Effector CD4-positive, alpha-beta T cell (primary cell): Measurements from ENCODE around the gene CCDC50.

Source experiments
- DNase-seq: peaks from one replicate; pipeline ENCODE4 v3.0.0-alpha.2; 2020
- total RNA-seq: gene quantifications from one replicate; lab custom pipeline; 2026; lab: John Stamatoyannopoulos, UW

The CCDC50 gene, protein sequence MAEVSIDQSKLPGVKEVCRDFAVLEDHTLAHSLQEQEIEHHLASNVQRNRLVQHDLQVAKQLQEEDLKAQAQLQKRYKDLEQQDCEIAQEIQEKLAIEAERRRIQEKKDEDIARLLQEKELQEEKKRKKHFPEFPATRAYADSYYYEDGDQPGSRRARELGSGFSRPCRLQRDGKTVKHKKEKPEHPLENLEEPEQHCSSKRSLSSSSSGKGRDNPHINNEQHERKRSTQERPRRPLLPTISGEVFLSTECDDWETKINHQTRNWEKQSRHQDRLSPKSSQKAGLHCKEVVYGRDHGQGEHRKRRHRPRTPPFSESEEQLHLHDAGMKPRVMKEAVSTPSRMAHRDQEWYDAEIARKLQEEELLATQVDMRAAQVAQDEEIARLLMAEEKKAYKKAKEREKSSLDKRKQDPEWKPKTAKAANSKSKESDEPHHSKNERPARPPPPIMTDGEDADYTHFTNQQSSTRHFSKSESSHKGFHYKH
- 15.8 reads per million, percentile 41 among the genes with 10 or more reads in this experiment for total RNA-seq

DNA sequence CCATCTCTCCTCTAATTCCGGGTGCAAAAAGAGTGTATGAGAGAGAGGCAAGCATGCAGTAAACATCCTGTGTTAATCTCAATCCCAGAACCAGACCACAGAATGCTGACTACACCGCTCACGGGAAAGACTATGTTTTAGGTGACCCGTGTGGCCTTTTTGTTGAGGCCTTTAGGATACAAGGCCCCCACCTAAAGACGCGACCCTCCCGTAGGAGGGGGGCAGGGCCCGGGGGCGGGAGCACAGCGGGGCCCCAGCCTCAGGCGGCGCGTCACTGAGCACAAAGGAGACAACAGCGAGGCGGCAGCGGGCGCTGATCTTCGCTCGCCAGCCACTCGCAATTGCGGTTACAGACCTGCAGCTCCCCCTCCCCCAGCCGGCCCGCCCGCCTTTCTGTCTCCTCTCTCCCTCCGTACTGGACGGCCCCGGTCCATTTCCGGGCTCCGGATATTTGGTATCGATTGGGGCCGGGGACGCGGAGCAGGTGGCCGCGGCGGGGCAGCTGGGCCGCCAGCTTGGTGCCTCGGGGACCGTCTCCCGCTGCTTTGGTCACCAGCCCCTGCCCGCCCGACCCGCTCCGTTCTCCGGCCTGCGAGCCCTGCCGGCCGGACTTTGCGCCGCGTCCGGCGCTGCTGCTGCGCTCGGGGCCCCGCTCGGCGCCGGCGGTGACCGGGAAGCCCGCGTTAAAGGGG is at the start of gene CCDC50:
TSS of gene CCDC50 (plus strand) at position 433 of the 692 bp plus-strand sequence. CDS start 281 bp downstream, outside the sequence.
- peak; percentile 18 for DNase-seq

DNA sequence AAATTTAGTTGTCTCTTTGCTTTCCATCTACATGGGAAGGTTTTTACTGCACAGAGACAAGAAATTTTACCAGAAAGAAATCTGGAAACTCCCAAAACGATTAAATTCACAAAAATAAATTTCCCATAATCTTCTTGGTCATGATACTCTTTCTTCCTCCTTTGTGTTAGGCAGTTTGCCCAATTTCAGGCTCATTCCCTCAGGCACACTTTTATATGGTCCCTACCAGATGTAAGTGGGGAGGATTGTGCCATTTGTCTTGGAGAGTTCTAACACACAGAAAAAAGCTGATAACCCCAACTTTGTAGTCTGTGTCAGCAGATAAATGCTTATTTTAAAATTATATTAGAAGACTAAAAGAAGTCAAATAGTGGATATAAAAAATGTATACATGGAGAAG is 49.1 kb upstream of the CCDC50 start:
- no peak for DNase-seq

DNA sequence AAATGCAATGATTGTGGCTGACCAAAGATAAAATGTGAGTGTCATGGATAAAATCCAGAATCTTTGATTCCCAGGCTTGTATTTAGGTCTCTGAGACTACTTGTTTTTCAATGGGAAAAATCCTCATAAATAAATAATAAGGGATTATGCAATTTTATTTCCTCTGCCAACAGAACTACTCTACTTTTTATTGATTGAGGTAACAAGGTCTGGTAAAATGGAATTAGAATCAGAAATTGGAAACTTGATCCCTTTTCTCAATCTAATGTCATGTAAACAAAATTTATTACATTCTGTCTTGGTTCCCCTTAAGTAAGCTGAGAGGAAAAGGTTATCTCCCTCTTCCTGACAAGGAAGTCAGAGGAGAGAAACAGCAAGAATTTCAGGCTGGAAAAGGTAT is 48.3 kb upstream of the CCDC50 start:
- DNase-seq = no peak

DNA sequence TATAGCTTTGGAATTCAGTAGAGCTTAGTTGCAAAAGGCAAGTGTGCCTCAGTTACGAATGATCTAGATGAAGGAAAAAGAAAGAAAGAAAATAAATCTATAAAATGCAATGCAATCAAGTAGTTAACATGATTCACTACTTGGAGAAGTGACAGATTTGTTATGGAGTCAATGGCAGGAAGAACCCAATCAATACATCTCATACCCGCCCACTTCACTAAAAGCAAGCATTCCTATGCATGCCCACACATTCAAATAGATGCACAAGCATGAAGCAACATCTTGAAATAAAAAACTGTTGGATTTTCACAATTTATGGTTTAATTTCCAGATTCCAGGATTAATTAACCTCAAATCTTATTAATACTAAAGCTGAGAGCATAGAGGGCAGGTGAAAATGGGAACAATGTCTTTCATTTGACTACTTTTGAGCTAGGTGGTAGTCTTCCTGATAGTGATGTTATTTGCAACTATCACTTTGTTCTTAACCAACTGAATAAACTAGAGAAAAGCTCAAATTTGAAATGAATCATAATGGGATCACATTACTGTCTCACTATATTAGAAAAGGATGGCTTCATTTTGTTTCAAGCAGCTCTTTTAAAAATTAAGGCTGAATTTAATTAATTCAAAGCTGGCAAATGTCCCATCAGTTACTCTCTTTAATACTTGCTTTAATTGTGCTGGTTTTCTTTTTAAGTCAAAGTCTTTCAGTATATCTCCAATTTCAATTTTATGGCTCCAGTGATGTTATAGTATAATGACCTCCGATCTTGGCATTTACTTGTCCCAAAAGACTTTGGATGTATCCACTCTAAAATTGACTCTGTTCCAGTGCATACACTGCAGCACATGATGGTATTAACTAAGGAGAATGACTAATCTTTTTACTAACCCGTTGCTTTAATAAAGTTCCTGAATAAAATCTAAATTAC is 46.7 kb upstream of the CCDC50 start:
- no peak for DNase-seq

DNA sequence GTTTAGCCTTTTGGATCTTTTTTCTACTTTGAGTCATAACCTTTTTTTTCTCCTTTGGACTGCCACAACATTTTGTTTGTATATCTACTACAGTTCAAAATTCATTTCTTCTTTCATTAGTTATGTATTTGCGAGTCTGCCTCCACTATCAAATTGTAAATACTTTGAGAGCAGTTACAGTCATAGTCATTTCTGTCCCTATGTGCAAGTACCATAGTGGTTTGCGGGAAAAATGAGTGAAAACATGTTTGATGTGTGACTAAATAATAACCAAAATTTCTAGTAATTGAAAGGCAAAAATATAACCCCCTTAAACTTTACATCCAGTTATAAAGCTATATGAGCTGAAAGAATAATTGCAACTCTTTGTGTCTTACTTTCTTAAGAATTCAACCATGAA is 45.8 kb upstream of the CCDC50 start:
- no peak for DNase-seq

DNA sequence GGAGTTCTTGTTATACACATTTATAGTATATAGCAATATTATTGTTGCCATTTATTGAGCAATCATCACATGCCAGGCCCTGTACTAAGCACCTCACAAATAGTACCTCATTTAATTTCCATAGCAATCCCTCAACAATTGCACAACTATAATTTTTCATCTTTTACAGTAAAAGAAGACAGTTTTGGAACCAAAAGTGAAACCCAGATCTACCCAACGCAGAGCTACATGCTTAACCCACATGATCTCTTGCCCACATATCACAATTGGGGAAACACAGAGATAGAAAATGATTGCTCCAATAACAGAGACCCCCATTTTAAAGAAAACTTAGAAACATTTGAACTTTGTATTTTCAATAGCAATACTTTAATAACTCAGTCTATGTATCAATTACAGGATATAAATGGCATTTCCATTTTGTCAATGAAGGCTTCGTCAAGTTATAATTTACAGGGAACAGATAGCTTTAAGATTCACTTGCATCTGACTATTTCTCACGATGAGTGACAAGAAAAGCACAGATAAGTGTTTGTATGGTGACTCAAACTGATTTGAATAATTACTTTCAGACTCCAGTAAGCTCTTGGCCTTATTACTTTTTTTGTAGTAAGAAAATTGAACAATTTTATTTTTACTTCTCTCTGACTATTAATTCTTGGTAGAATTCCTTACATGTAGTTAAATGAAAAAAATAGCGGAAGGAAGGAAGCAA is 38.7 kb upstream of the CCDC50 start:
- DNase-seq = no peak

DNA sequence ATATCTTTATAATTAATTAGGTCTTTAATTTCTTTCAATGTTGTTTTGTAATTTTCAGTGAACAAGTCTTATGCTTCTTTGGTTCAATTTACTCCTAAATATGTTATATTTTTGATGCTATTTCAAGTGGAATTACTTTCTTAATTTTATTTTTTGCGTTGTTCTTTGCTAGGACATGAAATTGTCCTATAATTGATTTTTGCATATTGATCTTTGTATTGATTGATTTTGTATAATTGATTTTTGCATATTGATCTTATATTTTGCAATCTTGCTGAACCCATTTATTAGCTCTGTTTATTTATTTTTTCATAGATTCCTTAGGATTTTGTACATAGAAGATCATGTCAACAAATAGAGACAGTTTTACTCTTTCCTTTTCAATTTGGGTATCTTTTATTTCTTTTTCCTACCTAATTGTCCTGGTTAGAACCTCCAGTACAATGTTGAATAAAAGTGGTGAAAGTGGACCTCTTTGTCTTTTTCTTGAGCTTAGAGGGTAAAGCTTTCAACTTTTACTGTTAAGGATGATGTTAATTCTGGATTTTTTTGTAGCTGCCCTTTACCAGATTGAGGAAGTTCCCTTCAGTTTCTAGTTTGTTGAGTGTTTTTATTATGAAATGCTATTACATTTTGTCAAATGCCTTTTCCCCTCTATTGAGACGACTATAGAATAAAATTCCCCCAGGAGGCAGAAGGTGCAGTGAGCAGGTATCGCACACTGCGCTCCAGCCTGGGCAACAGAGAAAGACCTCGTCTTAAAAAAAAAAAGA is 36.8 kb upstream of the CCDC50 start:
- no peak for DNase-seq

DNA sequence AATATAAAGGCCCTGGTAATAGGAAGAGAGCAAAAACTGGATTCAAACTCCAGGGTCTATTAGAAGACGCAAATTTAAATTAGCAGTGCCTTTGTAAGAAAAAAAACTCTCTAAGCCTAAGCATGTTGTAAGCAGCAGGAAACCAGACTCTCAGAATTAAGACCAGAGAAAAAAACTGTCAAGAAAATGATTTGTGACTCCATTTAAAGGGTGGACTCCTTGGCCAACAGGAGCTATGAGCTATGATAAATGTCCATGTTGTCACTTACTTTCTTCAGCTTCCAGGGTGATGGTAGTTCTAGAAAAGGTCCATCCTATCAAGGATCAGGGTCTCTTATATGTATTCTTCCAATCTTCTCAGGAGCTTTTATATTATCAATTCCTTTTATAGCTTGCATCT is 34.9 kb upstream of the CCDC50 start:
- no peak for DNase-seq

DNA sequence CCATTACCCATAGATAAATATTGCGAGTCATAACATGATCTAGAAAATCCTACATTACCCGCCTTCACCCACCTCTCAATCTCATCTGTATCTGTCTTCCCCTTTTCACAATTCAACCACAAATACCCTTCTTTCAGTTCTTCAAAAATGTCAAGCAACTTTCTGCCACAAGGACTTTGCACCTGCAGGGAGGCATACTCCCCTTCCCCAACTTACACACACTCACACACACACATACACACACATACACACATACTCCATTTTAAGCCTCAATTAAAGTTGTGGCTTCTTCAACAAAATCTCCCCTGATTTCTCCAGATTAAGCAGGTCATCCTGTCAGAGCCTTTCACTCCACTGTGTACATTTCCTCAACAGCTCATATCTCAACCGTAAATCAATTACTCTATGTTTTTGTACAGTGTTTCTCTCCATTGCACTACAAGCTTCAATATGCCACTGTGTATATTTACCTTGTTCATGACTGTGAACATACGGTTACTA is 33.1 kb upstream of the CCDC50 start:
- DNase-seq = no peak

DNA sequence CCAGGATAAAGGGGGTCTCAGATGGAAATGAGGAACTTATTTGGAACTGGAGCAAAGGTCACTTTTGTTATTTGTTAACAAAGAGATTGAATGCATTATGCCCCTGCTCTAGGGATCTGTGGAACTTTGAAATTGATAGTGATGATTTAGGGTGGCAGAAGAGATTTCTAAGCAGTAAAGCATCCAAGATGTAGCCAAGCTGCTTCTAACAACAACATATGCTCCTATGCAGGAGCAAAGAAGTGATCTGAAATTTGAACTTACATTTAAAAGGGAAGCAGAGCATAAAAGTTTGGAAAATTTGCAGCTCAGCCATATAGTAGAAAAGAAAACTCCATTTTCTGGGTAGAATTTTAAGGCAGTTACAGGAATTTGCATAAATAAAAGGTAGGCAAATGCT is 30.3 kb upstream of the CCDC50 start:
- DNase-seq = no peak

DNA sequence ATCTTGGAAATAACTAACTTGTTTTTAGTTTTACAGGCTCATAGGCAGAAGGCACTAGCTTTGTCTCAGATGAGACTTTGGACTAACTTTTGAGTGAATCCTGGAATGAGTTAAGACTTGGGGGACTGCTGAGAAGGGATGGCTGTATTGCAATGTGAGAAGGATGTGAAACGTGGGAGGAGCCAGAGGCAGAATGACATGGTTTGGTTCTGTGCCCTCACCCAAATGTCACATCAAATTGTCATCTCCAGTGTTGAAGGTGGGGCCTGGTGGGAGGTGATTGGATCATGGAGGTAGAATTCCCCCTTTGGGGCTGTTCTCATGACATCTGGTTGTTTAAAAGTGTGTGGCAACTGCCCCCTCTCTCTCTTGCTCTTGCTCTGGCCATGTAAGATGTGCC is 28.8 kb upstream of the CCDC50 start:
- no peak for DNase-seq

DNA sequence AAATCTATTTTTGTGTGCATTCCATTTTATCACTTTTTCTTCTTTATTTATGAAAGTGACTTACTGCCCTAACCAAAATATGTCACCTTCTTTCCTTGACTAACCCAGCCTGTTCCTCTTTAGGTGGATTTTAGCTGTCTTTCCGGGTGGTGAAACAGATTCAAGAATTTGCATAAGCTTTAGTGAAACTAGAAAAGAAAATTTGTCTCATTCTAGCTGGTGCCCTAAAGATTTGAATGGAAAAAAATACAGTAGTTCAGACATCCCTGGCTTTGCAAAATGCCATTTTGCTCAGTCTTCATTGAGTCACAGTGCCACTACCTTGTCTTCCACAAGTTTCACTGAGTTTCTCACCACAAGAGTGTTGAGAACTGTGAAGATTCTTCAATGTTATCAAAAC is 28.2 kb upstream of the CCDC50 start:
- no peak for DNase-seq

DNA sequence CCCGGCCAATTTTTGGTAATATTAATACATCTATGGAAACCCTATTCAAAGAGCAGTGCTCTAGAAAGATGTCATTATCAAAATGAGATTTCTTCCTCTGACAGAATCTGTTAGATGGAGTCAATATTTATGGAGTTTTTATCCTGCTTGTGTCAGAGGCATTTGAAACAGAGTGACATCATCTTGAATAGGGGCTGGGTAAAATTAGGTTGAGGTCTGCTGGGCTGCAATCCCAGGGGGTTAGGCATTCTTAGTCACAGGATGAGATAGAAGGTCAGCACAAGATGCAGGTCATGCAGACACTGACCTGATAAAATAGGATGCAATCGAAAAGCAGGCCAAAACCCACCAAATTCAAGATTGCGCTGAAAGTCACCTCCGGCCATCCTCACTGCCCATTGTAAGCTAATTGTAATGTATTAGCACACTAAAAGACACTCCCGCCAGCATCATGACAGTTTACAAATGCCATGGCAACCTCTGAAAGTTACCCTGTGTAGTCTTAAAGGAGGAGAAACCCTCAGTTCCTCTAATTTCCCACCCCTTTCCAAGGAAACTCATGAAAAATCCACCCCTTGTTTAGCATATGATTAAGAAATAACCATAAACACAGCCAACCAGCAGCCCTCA is 27.3 kb upstream of the CCDC50 start:
- DNase-seq = no peak

DNA sequence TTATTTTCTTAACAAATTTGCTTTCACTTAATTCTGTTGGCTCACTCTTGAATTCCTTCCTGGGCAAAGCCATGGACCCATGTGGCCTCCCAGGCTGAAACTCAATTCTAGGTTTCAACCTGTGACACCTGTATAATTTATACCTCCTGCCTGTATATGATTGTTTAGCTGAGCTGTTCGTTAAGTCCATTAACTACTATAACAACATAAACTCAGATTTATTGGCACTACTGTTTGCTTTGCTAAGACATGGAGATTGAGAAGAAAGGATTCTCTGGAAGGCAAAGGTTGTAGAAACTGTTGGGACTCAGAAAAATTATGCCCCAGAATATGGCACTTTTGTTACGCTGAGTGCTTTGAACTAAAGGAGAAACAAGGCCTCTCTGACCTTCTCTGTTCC is 26.7 kb upstream of the CCDC50 start:
- DNase-seq = no peak

DNA sequence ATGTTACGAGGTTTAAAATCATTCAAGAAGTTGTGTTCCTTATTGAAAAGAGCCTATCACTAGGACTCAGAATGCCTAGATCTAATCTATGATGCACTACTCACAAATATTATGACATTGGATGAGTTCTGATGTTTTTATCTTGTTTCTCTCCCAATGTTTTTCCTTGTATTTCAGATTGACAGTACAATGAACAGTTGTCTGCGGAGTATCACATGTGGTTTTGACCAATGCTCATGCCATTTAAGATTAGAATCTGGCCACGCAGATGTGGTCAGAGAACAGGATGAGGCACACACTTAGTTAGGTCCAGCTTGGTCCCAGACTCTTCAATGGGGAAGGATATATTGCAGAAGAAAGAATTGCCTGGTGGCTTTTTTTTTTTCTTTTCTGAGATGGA is 25.6 kb upstream of the CCDC50 start:
- DNase-seq = no peak

DNA sequence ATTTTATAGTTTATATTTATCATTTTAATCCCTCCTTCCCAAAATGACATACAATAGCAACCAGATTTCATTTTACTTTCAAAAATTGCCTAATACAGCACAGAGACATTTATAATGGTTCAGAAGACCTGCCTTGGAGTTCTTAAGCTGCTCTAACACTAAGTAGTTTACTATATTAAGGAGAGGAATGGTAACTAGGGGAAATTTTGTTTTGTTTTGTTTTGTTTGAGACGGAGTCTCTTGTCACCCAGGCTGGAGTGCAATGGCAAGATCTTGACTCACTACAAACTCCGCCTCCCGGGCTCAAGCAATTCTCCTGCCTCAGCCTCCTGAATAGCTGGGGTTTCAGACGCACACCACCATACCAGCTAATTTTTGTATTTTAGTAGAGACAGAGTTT is 22.8 kb upstream of the CCDC50 start:
- DNase-seq = no peak

DNA sequence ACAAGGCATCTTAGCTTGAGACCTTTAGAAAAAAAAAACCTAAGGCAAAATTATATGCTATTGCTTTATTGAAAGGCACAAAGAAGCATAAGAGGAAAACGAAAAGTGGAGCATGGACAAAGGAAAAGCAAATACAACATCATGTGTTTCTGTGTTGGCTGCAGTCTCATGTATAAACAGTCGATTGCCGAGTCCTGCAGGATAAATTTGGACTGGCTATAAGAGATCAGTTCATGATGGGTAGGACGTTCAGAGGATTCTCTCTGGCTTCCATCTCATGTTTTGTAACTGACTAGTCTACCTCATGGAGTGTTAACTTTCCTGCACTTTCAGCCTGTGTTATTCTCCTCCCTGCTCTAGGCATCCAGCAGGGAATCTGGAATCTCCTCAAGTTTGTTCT is 21.9 kb upstream of the CCDC50 start:
- DNase-seq = no peak

DNA sequence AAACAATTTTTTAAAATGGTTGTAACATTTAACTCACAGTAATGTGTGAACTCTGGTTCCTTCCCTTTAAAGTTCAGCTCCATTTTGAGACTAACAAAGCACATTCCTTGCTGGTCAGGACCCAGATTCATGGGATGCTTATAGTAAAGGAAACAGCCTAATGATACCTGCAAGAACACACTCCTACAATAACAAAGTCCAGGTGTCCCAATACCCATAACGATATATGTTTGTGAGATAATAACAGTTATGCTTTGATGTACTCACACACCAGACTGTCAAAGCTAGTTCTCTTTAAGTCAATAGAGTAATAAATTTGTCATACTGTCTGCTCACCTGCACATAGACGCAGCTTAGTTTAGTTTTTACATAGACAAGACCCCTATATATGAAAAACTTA is 15.9 kb upstream of the CCDC50 start:
- no peak for DNase-seq

DNA sequence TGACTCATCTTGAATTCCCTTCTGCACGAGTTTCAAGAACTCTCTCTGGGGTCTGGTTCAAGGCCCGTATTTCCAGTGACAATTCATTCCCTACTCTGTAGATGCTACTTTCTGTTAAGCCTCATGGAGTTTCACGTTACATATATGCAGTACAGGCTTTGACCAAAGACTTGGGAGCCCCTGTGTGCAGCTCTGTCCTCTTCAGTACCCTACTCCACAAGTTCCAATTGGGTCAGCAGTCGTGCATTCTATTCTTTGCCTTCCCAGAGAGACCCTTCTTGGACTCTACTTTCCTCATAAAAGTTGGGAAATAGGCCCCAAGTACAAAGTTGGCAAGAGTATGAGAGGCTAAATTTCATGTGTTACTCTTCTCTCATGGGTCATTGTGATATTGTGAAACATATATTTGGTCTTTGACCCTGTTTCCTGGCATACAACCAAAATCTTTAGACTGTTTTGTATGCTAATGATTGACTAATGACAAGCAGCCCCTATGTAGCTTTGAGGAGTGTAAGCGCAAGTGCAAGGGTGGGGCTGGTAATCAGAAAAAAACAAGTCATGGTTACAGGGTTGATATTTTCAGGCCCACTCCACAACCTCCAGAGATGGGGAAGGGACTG is 15.0 kb upstream of the CCDC50 start:
- DNase-seq = no peak

DNA sequence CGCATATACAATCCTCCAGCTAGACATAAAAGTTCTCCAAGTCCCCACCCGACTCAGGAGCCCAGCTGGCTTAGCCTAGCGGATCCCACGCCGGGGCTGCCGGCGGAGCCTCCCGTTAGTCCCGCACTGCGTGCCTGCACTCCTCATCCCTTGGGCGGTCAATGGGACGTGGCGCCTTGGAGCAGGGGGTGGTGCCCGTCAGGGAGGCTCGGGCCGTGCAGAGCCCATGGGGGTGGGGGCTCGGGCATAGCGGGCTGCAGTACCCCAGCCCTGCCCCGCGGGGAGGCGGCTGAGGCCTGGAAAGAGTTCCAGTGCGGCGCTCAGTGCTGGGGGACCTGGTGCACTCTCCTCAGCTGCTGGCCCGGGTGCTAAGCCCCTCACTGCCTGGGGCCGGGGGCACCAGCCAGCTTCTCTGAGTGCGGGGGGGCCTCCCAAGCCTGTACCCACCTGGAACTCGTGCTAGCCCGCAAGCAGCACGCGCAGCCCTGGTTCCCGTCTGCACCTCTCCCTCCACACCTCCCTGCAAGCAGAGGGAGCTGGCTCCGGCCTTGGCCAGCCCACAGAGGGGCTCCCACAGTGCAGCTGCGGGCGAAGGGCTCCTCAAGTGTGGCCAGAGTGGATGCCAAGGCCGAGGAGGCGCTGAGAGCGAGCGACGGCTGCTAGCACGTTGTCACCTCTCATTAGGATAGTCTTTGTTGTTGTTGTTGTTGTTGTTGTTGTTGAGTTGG is 12.2 kb upstream of the CCDC50 start:
- no peak for DNase-seq
